GM12872 (cell line): ENCODE measurements around the gene TMEM165.

Experiments used
- TF ChIP-seq, protein P1 (sequence below): IDR thresholded peaks from 3 replicates; pipeline ENCODE4 v1.5.1; 2011; ENCODE audit warnings: low read depth, mild to moderate bottlenecking, low read length, moderate library complexity; ENCODE audit not compliant: insufficient read depth

Gene TMEM165

DNA sequence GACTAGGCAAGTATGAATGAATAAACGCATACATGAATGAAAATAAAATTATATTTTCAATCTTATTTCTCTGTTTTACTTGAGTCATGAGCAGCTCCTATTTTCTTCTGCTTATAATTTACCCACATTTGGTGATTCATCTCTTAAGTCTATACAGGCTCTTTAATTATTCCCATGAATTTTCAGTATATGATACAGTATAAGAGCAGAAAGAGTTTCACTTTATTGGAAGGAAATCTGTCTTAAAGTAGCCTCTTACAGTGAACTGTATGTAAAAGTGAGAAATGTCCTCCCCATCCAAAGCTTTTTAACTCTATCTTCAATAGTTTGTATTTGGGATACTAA lies 50.8 kb downstream of the TMEM165 start:
- TF ChIP-seq, protein P1, sequence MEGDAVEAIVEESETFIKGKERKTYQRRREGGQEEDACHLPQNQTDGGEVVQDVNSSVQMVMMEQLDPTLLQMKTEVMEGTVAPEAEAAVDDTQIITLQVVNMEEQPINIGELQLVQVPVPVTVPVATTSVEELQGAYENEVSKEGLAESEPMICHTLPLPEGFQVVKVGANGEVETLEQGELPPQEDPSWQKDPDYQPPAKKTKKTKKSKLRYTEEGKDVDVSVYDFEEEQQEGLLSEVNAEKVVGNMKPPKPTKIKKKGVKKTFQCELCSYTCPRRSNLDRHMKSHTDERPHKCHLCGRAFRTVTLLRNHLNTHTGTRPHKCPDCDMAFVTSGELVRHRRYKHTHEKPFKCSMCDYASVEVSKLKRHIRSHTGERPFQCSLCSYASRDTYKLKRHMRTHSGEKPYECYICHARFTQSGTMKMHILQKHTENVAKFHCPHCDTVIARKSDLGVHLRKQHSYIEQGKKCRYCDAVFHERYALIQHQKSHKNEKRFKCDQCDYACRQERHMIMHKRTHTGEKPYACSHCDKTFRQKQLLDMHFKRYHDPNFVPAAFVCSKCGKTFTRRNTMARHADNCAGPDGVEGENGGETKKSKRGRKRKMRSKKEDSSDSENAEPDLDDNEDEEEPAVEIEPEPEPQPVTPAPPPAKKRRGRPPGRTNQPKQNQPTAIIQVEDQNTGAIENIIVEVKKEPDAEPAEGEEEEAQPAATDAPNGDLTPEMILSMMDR = no peak

DNA sequence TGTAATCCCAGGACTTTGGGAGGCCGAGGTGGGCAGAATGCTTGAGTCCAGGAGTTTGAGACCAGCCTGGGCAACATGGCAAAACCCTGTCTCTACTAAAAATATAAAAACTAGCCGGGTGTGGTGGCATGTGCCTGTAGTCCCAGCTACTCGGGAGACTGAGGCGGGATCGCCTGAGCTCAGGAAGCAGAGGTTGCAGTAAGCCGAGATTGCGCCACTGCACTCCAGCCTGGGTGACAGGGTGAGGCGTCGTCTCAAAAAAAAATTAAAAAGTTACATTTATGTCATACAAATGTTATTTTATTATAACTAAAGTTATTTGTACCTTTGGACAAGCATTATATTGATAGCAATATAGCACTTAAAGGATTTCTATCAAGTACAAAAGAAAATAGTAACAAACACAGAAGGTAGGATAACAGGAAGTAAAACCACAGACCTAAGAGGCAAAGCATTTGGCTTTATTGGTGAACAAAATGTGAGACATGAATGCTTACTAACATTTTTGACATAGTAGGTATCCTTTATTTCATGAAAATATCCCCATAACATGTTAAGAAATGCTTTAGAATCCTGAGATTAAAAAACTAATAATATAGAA lies 51.5 kb downstream of the TMEM165 start:
- TF ChIP-seq, protein P1 = no peak

DNA sequence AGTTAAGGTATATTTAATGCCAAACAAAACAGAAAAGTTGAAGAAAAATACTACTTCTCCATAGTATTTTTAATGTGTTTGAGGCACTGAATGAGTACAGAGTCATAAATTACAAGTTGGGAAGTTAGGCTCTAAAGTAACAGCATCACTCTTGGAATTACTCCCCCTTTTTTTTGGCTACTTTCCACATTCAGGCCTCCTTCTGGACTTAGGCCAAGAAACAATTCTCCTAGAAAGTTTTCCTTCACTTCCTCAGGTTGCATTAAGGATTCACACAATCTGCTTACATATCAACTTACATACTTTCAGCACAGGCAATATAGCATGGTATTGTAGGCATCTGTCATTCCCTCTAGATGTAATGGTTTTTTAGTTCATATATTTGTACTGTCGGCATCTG lies 52.1 kb downstream of the TMEM165 start:
- TF ChIP-seq, protein P1 = no peak

DNA sequence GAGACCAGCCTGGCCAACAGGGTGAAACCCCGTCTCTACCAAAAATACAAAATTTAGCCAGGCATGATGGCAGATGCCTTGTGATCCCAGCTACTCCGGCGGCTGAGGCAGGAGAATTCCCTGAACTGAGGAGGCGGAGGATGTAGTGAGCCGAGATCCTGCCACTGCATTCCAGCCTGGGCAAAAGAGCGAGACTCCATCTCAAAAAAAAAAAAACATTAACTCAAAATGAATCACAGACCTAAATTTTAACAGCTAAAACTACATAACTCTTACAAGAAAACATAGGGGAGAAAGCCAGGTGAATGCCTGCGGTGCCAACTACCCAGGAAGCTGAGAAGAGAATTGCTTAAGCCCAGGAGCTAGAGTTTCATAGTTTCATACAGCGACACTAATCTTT lies 54.8 kb downstream of the TMEM165 start:
- TF ChIP-seq, protein P1 = no peak

DNA sequence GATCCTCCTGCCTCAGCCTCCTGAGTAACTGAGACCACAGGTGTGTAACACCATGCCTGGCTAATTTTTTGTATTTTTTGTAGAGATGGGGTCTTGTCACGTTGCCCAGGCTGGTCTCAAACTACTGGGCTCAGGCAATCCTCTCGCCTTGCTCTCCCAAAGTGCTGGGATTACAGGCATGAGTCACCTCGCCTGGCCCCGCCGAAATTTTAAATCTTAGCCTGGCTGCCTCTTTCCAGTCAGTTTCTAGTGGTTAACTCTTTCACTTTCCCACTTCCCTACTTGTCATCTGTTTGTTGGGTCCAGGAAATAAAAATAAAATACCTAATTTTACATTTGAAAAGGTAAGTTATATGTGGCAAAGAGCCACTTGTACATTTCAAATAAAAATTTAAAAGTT lies 62.4 kb downstream of the TMEM165 start:
- TF ChIP-seq, protein P1 = no peak

DNA sequence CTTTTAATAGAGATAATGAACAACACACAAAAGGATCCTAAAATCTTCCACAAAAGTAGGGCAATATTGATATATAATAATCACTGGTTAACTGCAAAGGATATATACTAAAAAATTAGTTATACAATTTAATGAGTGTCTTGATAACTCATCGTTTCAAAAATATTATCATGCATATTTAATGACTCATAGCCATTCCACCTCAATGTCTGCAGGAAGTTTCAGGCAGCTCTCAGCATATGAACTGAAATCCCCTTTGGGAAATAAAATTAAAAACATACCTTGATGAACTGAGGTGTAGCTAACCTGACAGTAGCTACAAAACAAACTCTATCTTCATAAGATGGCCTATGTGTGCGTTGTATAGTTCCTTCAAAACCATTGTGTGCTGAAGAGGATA lies 62.9 kb downstream of the TMEM165 start:
- TF ChIP-seq, protein P1 = no peak

DNA sequence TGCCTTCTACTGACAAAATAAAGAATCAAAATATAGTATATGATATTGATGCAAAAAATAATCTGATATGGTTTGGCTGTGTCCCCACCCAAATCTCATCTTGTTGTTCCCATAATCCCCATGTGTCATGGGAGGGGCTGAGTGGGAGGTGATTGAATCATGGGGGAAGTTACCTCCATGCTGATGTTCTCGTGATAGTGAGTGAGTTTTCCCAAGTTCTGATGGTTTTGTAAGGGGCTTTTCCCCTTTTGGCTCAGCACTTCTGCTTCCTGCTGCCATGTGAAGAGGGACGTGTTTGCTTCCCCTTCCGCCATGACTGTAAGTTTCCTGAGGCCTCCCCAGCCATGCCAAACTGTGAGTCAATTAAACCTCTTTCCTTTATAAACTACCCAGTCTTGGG lies 70.2 kb downstream of the TMEM165 start:
- TF ChIP-seq, protein P1 = no peak
